ENCODE data around the gene PPP1R26.
A peak's percentile ranks its signal among the peaks of the same experiment; 100 is the strongest.

PPP1R26 gene

DNA sequence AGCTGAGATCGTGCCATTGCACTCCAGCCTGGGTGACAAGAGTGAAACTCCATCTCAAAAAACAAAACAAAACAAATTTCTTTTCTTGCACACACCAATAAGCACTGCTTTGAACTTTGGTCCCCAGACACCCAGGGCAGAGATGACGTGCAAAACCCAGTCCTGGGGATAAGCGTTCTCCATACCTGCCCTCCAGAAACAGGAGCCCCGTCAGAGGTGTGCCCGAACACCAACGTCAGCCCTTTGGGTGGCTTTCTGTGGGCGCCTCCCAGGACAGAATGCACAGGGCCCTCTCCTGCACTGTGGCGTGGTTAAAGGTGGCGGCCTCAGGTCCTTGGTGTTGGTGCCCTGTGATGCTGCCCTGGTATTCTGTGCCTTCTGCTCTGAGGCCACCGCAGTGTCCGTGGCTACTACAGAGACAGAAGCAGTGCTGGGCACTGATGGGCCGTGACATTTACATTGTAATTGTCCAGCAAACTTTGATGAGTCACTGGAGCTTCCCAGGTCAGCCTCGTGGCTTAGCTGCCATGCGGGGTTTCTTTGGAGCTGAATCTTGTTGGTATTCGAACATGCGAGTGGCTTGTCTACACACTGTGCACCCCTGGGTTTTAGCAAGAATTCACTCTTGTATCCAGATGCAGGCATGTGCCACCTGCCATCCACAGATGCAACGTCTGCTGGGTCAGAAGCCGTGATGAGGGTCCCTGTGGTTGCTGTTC is 9.8 kb downstream of the PPP1R26 start:
- peak in 1 of 2 donors; percentile 38 for DNase-seq
- no peak overlapping the region for H3K4me3 ChIP-seq
- TF ChIP-seq, protein P1, sequence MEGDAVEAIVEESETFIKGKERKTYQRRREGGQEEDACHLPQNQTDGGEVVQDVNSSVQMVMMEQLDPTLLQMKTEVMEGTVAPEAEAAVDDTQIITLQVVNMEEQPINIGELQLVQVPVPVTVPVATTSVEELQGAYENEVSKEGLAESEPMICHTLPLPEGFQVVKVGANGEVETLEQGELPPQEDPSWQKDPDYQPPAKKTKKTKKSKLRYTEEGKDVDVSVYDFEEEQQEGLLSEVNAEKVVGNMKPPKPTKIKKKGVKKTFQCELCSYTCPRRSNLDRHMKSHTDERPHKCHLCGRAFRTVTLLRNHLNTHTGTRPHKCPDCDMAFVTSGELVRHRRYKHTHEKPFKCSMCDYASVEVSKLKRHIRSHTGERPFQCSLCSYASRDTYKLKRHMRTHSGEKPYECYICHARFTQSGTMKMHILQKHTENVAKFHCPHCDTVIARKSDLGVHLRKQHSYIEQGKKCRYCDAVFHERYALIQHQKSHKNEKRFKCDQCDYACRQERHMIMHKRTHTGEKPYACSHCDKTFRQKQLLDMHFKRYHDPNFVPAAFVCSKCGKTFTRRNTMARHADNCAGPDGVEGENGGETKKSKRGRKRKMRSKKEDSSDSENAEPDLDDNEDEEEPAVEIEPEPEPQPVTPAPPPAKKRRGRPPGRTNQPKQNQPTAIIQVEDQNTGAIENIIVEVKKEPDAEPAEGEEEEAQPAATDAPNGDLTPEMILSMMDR (IDR thresholded peaks at IDR 0.05) = no peak
- H3K27ac ChIP-seq = no peak overlapping the region
- no peaks in the 10 kb centered on the region for H3K4me1 ChIP-seq
- H3K27me3 ChIP-seq = no peaks in the 10 kb centered on the region
- intact Hi-C loops (cut with DNase I; ENCODE audit: low total_unique reads) = no loop called here
- peaks cover 19 to 56% (median 41%) of the 10 kb centered on the region in 3 donors for H3K36me3 ChIP-seq
- H3K9me3 ChIP-seq = no peaks in the 10 kb centered on the region

DNA sequence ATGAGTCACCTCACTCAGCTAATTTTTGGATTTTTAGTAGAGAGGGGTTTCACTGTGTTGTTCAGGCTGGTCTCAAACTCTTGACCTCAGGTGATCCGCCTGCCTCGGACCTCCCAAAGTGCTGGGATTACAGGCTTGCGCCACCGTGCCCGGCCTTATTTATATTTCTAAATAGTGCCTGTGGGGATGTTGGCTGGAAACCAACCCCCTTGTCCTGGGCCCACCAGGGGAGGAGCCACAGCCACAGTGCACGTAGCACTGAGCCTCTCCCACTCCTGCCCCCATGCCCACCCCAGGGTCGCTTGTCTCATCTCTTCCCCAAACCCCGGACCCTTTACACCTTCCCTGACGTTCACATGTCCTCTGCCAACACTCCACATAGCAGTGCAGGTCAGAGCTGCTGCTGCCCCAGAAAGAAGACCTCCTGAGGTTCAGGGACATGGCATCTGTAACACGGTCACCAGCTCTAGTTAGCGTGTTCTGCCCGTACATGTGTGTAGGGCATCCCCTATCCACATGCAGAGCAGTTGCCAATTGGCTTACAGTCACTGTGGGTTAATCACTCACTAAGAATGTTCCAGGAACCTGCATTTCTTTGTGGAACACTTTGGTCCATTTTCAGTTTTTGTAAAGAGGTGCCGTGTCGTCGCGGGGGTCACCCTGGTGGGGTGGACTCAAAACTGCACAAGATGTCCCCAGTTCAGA is 10.7 kb downstream of the PPP1R26 start:
- Histone ChIP-seq H3K4me1 (no peaks in the 10 kb centered on the region), H3K27me3 (no peaks in the 10 kb centered on the region), H3K36me3 (peaks cover 9 to 46% (median 31%) of the 10 kb centered on the region in 3 donors), H3K4me3 (no peak overlapping the region), H3K9me3 (no peaks in the 10 kb centered on the region), H3K27ac (no peak overlapping the region)
- TF ChIP-seq, protein P1 (IDR thresholded peaks at IDR 0.05) = no peak
- intact Hi-C loops (cut with DNase I; ENCODE audit: low total_unique reads) = no loop called here
- peak in 1 of 2 donors; percentile 25 for DNase-seq

DNA sequence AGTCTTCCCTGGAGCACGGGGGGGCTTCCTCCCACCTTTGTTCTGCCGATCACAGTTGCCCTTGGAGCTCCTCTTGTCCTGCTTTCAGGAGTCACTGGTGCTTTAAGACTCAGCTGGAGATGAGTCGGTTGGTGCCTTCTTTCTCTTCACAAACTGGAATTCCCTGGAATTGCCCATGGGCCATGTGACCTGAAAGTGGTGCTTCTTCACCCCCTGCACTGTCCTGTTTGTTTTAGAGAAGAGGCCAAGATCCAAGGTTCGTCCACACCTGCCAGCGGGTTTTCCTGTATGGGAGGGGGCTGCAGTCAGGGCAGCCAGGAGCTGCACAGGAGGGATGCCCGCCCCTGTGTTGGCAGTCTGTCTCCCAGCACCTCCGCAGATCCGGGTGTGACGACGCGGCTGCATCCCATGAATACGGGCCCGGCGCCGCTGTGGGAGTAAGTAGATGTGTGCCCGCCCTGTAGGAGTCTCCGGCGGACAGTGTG is 11.4 kb downstream of the PPP1R26 start:
- Histone ChIP-seq H3K4me3 (no peak overlapping the region), H3K27ac (no peak overlapping the region), H3K36me3 (peaks cover 2 to 39% (median 24%) of the 10 kb centered on the region in 3 donors), H3K9me3 (no peaks in the 10 kb centered on the region), H3K27me3 (no peaks in the 10 kb centered on the region), H3K4me1 (no peaks in the 10 kb centered on the region)
- peak in 1 of 2 donors; percentile 48 for DNase-seq
- intact Hi-C loops (cut with DNase I; ENCODE audit: low total_unique reads) = no loop called here
- TF ChIP-seq, protein P1 (IDR thresholded peaks at IDR 0.05) = no peak

DNA sequence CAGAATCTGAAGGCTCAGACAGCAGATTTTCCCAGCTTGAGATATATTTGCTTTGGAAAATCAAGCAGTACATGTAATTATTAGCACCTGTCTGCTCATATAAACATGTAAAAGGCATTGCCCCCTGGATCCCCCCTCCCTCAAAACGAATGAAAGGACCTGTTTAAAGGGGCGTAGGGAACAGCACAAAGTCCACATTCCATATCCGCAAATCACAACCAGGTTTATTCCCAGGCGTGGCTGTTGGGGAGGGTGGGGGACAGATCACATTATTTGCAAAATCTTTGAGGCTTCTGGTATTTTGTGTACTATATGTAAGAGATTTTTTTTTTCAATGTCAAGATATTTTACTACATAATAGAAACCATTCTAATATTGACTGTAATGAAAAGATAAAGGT is 12.2 kb downstream of the PPP1R26 start:
- Histone ChIP-seq H3K27me3 (no peaks in the 10 kb centered on the region), H3K9me3 (no peaks in the 10 kb centered on the region), H3K4me1 (no peaks in the 10 kb centered on the region), H3K27ac (no peak overlapping the region), H3K36me3 (peaks cover 0 to 32% (median 16%) of the 10 kb centered on the region in 3 donors), H3K4me3 (no peak overlapping the region)
- TF ChIP-seq, protein P1 (IDR thresholded peaks at IDR 0.05) = no peak
- intact Hi-C loops (cut with DNase I; ENCODE audit: low total_unique reads) = no loop called here
- peak in 1 of 2 donors; percentile 10 for DNase-seq

DNA sequence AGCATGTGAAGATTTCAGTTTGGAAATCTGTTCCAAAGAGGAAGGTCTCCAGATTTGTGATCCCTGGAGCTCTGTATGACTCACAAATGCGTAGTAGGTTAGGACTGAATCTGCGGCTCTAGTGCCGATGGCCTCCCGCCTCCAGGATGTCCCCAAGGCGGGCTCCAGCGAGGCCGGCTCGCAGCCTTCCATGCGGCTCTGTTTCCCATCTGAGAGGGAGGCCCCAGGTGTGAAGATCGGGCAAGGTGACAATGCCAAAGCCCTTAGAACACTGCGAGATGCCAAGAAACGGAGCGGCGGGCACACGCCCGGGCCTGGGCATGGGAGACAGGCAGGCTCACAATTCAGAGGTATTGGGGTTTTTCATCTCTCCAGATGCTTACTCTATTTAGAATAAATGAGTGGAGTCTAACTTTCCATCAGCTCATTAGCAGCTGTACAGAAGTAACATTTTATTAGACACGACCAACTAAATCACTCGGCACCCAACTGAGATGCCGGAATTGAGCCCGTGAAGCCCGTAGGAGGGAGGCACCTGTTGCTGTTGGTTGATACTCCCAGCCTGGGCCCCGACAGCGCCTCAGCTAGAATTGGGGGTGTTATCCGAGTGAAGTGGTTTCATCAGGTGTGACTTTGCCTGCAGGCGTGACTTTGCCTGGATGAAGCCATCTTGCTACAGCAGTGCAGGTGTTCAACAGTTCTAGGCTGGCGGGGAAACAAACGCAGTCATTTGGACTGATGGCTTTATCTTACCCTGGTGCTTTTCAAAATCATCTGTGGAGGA is 13.5 kb downstream of the PPP1R26 start:
- Histone ChIP-seq H3K27me3 (no peaks in the 10 kb centered on the region), H3K4me1 (no peaks in the 10 kb centered on the region), H3K27ac (no peak overlapping the region), H3K36me3 (peaks cover 0 to 19% (median 3%) of the 10 kb centered on the region in 3 donors), H3K9me3 (no peaks in the 10 kb centered on the region), H3K4me3 (no peak overlapping the region)
- peak in 1 of 2 donors; percentile 51 for DNase-seq
- TF ChIP-seq, protein P1 (IDR thresholded peaks at IDR 0.05) = no peak
- intact Hi-C loops (cut with DNase I; ENCODE audit: low total_unique reads) = no loop called here
